MM.1S (cell line): ENCODE results near the gene WNT5B.

Experiments used
- DNase-seq: peaks from one replicate; pipeline ENCODE4 v3.0.0-alpha.2; 2015
- H2AFZ ChIP-seq: fragments of 300-600 bp; sonication (generic); 2 replicates; pipeline ENCODE4 v1.6.0; 2016; ENCODE audit warnings: antibody characterized with exemption, low read length
- H3F3A ChIP-seq: fragments of 300-600 bp; sonication (generic); 2 replicates; pipeline ENCODE4 v1.6.1; 2016; ENCODE audit warnings: mild to moderate bottlenecking, antibody characterized with exemption, low read length, moderate library complexity, mixed read lengths; ENCODE audit not compliant: insufficient read depth
- H3K27ac ChIP-seq: fragments of 300-600 bp; sonication (generic); 2 replicates; pipeline ENCODE4 v1.5.1; 2016; ENCODE audit warnings: mild to moderate bottlenecking, low read length
- H3K27me3 ChIP-seq: fragments of 300-600 bp; sonication (generic); replicated peaks from 2 replicates; pipeline ENCODE4 v1.6.0; 2016; ENCODE audit warnings: low read length; ENCODE audit not compliant: insufficient read depth
- H3K36me3 ChIP-seq: fragments of 300-600 bp; sonication (generic); replicated peaks from 2 replicates; pipeline ENCODE4 v1.6.1; 2016; ENCODE audit warnings: mild to moderate bottlenecking, low read length, mixed read lengths; ENCODE audit not compliant: insufficient read depth
- H3K4me1 ChIP-seq: fragments of 300-600 bp; sonication (generic); 2 replicates; pipeline ENCODE4 v1.6.1; 2016; ENCODE audit warnings: low read length, mixed read lengths
- H3K4me2 ChIP-seq: fragments of 300-600 bp; sonication (generic); 2 replicates; pipeline ENCODE4 v1.6.0; 2016; ENCODE audit warnings: low read depth, low read length
- H3K4me3 ChIP-seq: fragments of 300-600 bp; sonication (generic); 2 replicates; pipeline ENCODE4 v1.5.1; 2016; ENCODE audit warnings: low read length, mixed read lengths
- H3K79me2 ChIP-seq: fragments of 300-600 bp; sonication (generic); 2 replicates; pipeline ENCODE4 v1.6.1; 2016; ENCODE audit warnings: mixed run types, low read length, mixed read lengths
- H3K9ac ChIP-seq: fragments of 300-600 bp; sonication (generic); 2 replicates; pipeline ENCODE4 v1.6.1; 2016; ENCODE audit warnings: low read length, mixed read lengths
- H3K9me2 ChIP-seq: fragments of 300-600 bp; sonication (generic); replicated peaks from 2 replicates; pipeline ENCODE4 v1.6.1; 2016; ENCODE audit warnings: mild to moderate bottlenecking, low read length, mixed read lengths; ENCODE audit not compliant: insufficient read depth
- H3K9me3 ChIP-seq: fragments of 300-600 bp; sonication (generic); replicated peaks from 2 replicates; pipeline ENCODE4 v1.6.1; 2016; ENCODE audit warnings: mild to moderate bottlenecking, low read length, mixed read lengths; ENCODE audit not compliant: insufficient read depth
- H4K20me1 ChIP-seq: fragments of 300-600 bp; sonication (generic); 2 replicates; pipeline ENCODE4 v1.6.1; 2016; ENCODE audit warnings: mild to moderate bottlenecking, low read length, moderate library complexity, mixed read lengths; ENCODE audit not compliant: insufficient read depth
- CTCF ChIP-seq: fragments of 300-600 bp; sonication (generic); IDR thresholded peaks from 2 replicates; pipeline ENCODE4 v1.5.1; 2016; ENCODE audit warnings: antibody characterized with exemption, low read length, mixed read lengths
- EZH2 ChIP-seq: fragments of 300-600 bp; sonication (generic); optimal IDR thresholded peaks from 2 replicates; pipeline ENCODE3; 2017; ENCODE audit warnings: low read depth, mild to moderate bottlenecking, antibody characterized with exemption, low read length, mixed read lengths
- EZH2phosphoT487 ChIP-seq: fragments of 300-600 bp; sonication (generic); IDR thresholded peaks from 2 replicates; pipeline ENCODE4 v1.6.1; 2018; ENCODE audit warnings: antibody characterized with exemption, low read length

Gene WNT5B

GRCh38 chr12:1614360-1614759 lies 14.7 kb upstream of the WNT5B start:
- no peak for TF ChIP-seq EZH2
- TF ChIP-seq CTCF = no peak
- TF ChIP-seq EZH2phosphoT487 = no peak
- Histone ChIP-seq H3K9ac (no peak overlapping the region), H4K20me1 (peaks cover 4% of the 10 kb centered on the region; the same call in 1 of the 2 replicates), H3K4me1 (no peaks in the 10 kb centered on the region), H3K4me2 (no peak overlapping the region), H3K9me2 (no peaks in the 10 kb centered on the region), H3K4me3 (no peak overlapping the region), H3K9me3 (no peaks in the 10 kb centered on the region), H3K27ac (no peak overlapping the region), H3K79me2 (peaks cover 89% of the 10 kb centered on the region), H3K36me3 (no peaks in the 10 kb centered on the region; the same call in 1 of the 2 replicates), H3K27me3 (no peaks in the 10 kb centered on the region), H3F3A (no peaks in the 10 kb centered on the region), H2AFZ (no peak overlapping the region)
- DNase-seq = no peak

GRCh38 chr12:1616233-1617066 lies 12.6 kb upstream of the WNT5B start:
- no peaks in the 10 kb centered on the region for H3K9me3 ChIP-seq
- TF ChIP-seq EZH2 (no peak), CTCF (no peak), EZH2phosphoT487 (no peak)
- H3K4me3 ChIP-seq = no peak overlapping the region
- no peak overlapping the region for H3K4me2 ChIP-seq
- H3K4me1 ChIP-seq = no peaks in the 10 kb centered on the region
- peaks cover 4% of the 10 kb centered on the region; the same call in 1 of the 2 replicates for H4K20me1 ChIP-seq
- no peaks in the 10 kb centered on the region for H3F3A ChIP-seq
- H3K9me2 ChIP-seq = no peaks in the 10 kb centered on the region
- no peak for DNase-seq
- no peaks in the 10 kb centered on the region for H3K27me3 ChIP-seq
- H3K36me3 ChIP-seq = no peaks in the 10 kb centered on the region; the same call in 1 of the 2 replicates
- no peak overlapping the region for H3K27ac ChIP-seq
- no peak overlapping the region for H3K9ac ChIP-seq
- peaks cover 86% of the 10 kb centered on the region for H3K79me2 ChIP-seq
- H2AFZ ChIP-seq = no peak overlapping the region

- no peak for TF ChIP-seq CTCF
- no peak for TF ChIP-seq EZH2
- TF ChIP-seq EZH2phosphoT487 = no peak
- Histone ChIP-seq H4K20me1 (0 out of 2 replicates have a peak, but pooled peaks cover 4% of the 10 kb centered on the region), H3K4me1 (no peaks in the 10 kb centered on the region), H3K79me2 (peaks cover 74% of the 10 kb centered on the region), H2AFZ (no peak overlapping the region), H3K9me2 (no peaks in the 10 kb centered on the region), H3K9me3 (no peaks in the 10 kb centered on the region), H3K4me3 (no peak overlapping the region), H3K27ac (no peak overlapping the region), H3K36me3 (no peaks in the 10 kb centered on the region; the same call in 1 of the 2 replicates), H3K27me3 (no peaks in the 10 kb centered on the region), H3K4me2 (no peak overlapping the region), H3K9ac (no peak overlapping the region), H3F3A (0 out of 2 replicates have a peak, but pooled peaks cover under 1% of the 10 kb centered on the region)
- DNase-seq = no peak
Measured at GRCh38 chr12:1618489-1618888, 10.5 kb upstream of the WNT5B start.
